GM19372 (cell line): Measurements from ENCODE around the gene ZEB2.

Experiments
- ATAC-seq: cut with Tn5 transposase; IDR thresholded peaks from one replicate; pipeline ENCODE4 v1.9.1; 2021; ENCODE audit warnings: mild to moderate bottlenecking, low read depth, moderate library complexity; ENCODE audit not compliant: unreplicated experiment

Gene ZEB2

GRCh38 chr2:144498277-144498676 is 21.6 kb downstream of the ZEB2 start:
- ATAC-seq: no peak

- no peak for ATAC-seq
Observed at GRCh38 chr2:144496977-144497598, 22.8 kb downstream of the ZEB2 start.

- no peak for ATAC-seq
Observed at GRCh38 chr2:144496092-144496976, 23.6 kb downstream of the ZEB2 start.

GRCh38 chr2:144495227-144496091 is 24.5 kb downstream of the ZEB2 start:
- ATAC-seq: no peak

GRCh38 chr2:144493027-144493809 is 26.7 kb downstream of the ZEB2 start:
- no peak for ATAC-seq

GRCh38 chr2:144490857-144491256 is 29.1 kb downstream of the ZEB2 start:
- no peak for ATAC-seq

- no peak for ATAC-seq
Observed at GRCh38 chr2:144490017-144490416, 29.9 kb downstream of the ZEB2 start.

GRCh38 chr2:144489315-144489916 is 30.5 kb downstream of the ZEB2 start:
- ATAC-seq: no peak

GRCh38 chr2:144484201-144484948 is 35.5 kb downstream of the ZEB2 start:
- no peak for ATAC-seq

GRCh38 chr2:144481666-144482065 is 38.3 kb downstream of the ZEB2 start:
- ATAC-seq: no peak

GRCh38 chr2:144481109-144481508 is 38.8 kb downstream of the ZEB2 start:
- no peak for ATAC-seq

- ATAC-seq: no peak
Observed at GRCh38 chr2:144480285-144480684, 39.6 kb downstream of the ZEB2 start.

GRCh38 chr2:144479659-144480058 is 40.3 kb downstream of the ZEB2 start:
- ATAC-seq: no peak

GRCh38 chr2:144479138-144479537 is 40.8 kb downstream of the ZEB2 start:
- no peak for ATAC-seq

- ATAC-seq: no peak
Observed at GRCh38 chr2:144477957-144478311, 42.0 kb downstream of the ZEB2 start.

- ATAC-seq: no peak
Observed at GRCh38 chr2:144477281-144477956, 42.5 kb downstream of the ZEB2 start.

- no peak for ATAC-seq
Observed at GRCh38 chr2:144476682-144477081, 43.2 kb downstream of the ZEB2 start.

- ATAC-seq: no peak
Observed at GRCh38 chr2:144475569-144476275, 44.2 kb downstream of the ZEB2 start.
